Stimulated activated CD8-positive, alpha-beta memory T cell treated with anti-CD3 and anti-CD28 coated beads, Interleukin-4, amount 100 ng/mL, for 4 hours (primary cell): Measurements from ENCODE around the gene PID1.
"Not testable (repeated sequence)": the region's sequence is repeated elsewhere in the genome, so short reads cannot be mapped to it uniquely, and the experiment has no call there.

Experiments
- DNase-seq, 2 donors: peaks; one replicate each; pipeline ENCODE4 v3.0.0-alpha.2; 2020; ENCODE audit warnings: low read depth in 2 of 2, low spot score in 1 of 2

Gene PID1

GRCh38 chr2:229081411-229081810 is 189.7 kb downstream of the PID1 start:
- no peak for DNase-seq

GRCh38 chr2:229080172-229080571 is 190.9 kb downstream of the PID1 start:
- no peak for DNase-seq

- not testable (repeated sequence) for DNase-seq
These were observed 194.2 kb downstream of the PID1 start for GRCh38 chr2:229076886-229077285.

GRCh38 chr2:229073935-229074334 is 197.2 kb downstream of the PID1 start:
- DNase-seq: no peak

- no peak for DNase-seq
These were observed 199.7 kb downstream of the PID1 start for GRCh38 chr2:229071292-229071976.

GRCh38 chr2:229066121-229066715 is 204.9 kb downstream of the PID1 start:
- DNase-seq: no peak

GRCh38 chr2:229064749-229065148 is 206.3 kb downstream of the PID1 start:
- DNase-seq: no peak

GRCh38 chr2:229060147-229060546 is 210.9 kb downstream of the PID1 start:
- no peak for DNase-seq

- no peak for DNase-seq
These were observed 211.6 kb downstream of the PID1 start for GRCh38 chr2:229059331-229060033.

GRCh38 chr2:229057976-229058553 is 213.0 kb downstream of the PID1 start:
- DNase-seq: no peak

- no peak for DNase-seq
These were observed 216.8 kb downstream of the PID1 start for GRCh38 chr2:229054311-229054710.

GRCh38 chr2:229051798-229052197 is 219.3 kb downstream of the PID1 start:
- no peak for DNase-seq

- DNase-seq: no peak
These were observed 221.0 kb downstream of the PID1 start for GRCh38 chr2:229050133-229050532.

GRCh38 chr2:229048134-229048533 is 223.0 kb downstream of the PID1 start:
- no peak for DNase-seq

GRCh38 chr2:229045671-229046070 is 225.4 kb downstream of the PID1 start:
- no peak for DNase-seq

- DNase-seq: no peak
These were observed 226.5 kb downstream of the PID1 start for GRCh38 chr2:229044581-229044980.

GRCh38 chr2:229043681-229044080 is 227.4 kb downstream of the PID1 start:
- DNase-seq: no peak

- DNase-seq: no peak
These were observed 228.7 kb downstream of the PID1 start for GRCh38 chr2:229042349-229042748.

- DNase-seq: no peak
These were observed 229.4 kb downstream of the PID1 start for GRCh38 chr2:229041691-229042090.

- DNase-seq: no peak
These were observed 233.5 kb downstream of the PID1 start for GRCh38 chr2:229037621-229038020.

GRCh38 chr2:229033816-229034215 is 237.3 kb downstream of the PID1 start:
- no peak for DNase-seq

GRCh38 chr2:229032608-229033234 is 238.4 kb downstream of the PID1 start:
- DNase-seq: no peak
